CD4-positive, alpha-beta T cell treated with Interleukin-4 for 1 hour (primary cell): ENCODE measurements around the gene S1PR1.
"Not testable (repeated sequence)": the region's sequence is repeated elsewhere in the genome, so short reads cannot be mapped to it uniquely, and the experiment has no call there.

Source experiments
- DNase-seq, 2 donors: peaks; one replicate each; pipeline ENCODE4 v3.0.0-alpha.2; 2020 to 2022

Gene S1PR1

GRCh38 chr1:101236516-101237228 lies at the start of gene S1PR1:
TSS of gene S1PR1 (plus strand) at chr1:101237019. CDS start at chr1:101238985, 1,966 bp downstream.
- peak; percentile 83 to 84 for DNase-seq

GRCh38 chr1:101187297-101187696 lies 49.5 kb upstream of the S1PR1 start:
- no peak for DNase-seq

- no peak for DNase-seq
Observed at GRCh38 chr1:101188331-101188730, 48.5 kb upstream of the S1PR1 start.

GRCh38 chr1:101188968-101189367 lies 47.9 kb upstream of the S1PR1 start:
- DNase-seq = not testable (repeated sequence)

GRCh38 chr1:101190441-101190840 lies 46.4 kb upstream of the S1PR1 start:
- DNase-seq = no peak

- DNase-seq = no peak
Observed at GRCh38 chr1:101191049-101191448, 45.8 kb upstream of the S1PR1 start.

GRCh38 chr1:101193733-101194169 lies 43.1 kb upstream of the S1PR1 start:
- DNase-seq = no peak

- DNase-seq = no peak
Observed at GRCh38 chr1:101194746-101195145, 42.1 kb upstream of the S1PR1 start.

GRCh38 chr1:101196668-101197067 lies 40.2 kb upstream of the S1PR1 start:
- DNase-seq = no peak

- DNase-seq = no peak
Observed at GRCh38 chr1:101198842-101199636, 37.8 kb upstream of the S1PR1 start.

GRCh38 chr1:101199637-101199982 lies 37.2 kb upstream of the S1PR1 start:
- DNase-seq = no peak

GRCh38 chr1:101200513-101200912 lies 36.3 kb upstream of the S1PR1 start:
- no peak for DNase-seq

GRCh38 chr1:101203820-101204540 lies 32.8 kb upstream of the S1PR1 start:
- DNase-seq = no peak

GRCh38 chr1:101205457-101205856 lies 31.4 kb upstream of the S1PR1 start:
- DNase-seq = no peak

GRCh38 chr1:101206139-101206538 lies 30.7 kb upstream of the S1PR1 start:
- DNase-seq = not testable (repeated sequence)

GRCh38 chr1:101207271-101207670 lies 29.5 kb upstream of the S1PR1 start:
- DNase-seq = not testable (repeated sequence)

GRCh38 chr1:101207891-101208290 lies 28.9 kb upstream of the S1PR1 start:
- DNase-seq = no peak

- DNase-seq = no peak
Observed at GRCh38 chr1:101215363-101216011, 21.3 kb upstream of the S1PR1 start.

- no peak for DNase-seq
Observed at GRCh38 chr1:101216623-101217022, 20.2 kb upstream of the S1PR1 start.

- no peak for DNase-seq
Observed at GRCh38 chr1:101217148-101217547, 19.7 kb upstream of the S1PR1 start.

GRCh38 chr1:101218968-101219367 lies 17.9 kb upstream of the S1PR1 start:
- not testable (repeated sequence) for DNase-seq

GRCh38 chr1:101219924-101220870 lies 16.6 kb upstream of the S1PR1 start:
- no peak for DNase-seq
